Activated naive CD4-positive, alpha-beta T cell treated with anti-CD3 and anti-CD28 coated beads for 36 hours (primary cell): ENCODE measurements around the gene GTPBP4. TPM values are rescaled to one million over a fixed set of nuclear protein-coding genes. Genes with fewer than 3 reads are reported as not detected.
A peak's percentile ranks its signal among the peaks of the same experiment; 100 is the strongest.
"Not testable (repeated sequence)": the region's sequence is repeated elsewhere in the genome, so short reads cannot be mapped to it uniquely, and the experiment has no call there.

Experiments used
- CTCF ChIA-PET: fragments of 350-600 bp; sonication (Branson Sonifier 250); formaldehyde crosslinking; loops from one replicate; lab custom pipeline; 2021; ENCODE audit warnings: antibody characterized with exemption; lab: Charles Lee
- DNase-seq: peaks from one replicate; pipeline ENCODE4 v3.0.0-alpha.2; 2020
- H3K27ac Mint-ChIP-seq: one replicate; pipeline ENCODE4 v1.8.0; 2021; ENCODE audit warnings: mild to moderate bottlenecking, mixed read lengths
- H3K27me3 Mint-ChIP-seq: one replicate; pipeline ENCODE4 v1.8.0; 2021; ENCODE audit warnings: low read depth, mixed read lengths
- H3K36me3 Mint-ChIP-seq: one replicate; pipeline ENCODE4 v1.8.0; 2021; ENCODE audit warnings: low read depth, mixed read lengths
- H3K4me1 Mint-ChIP-seq: one replicate; pipeline ENCODE4 v1.8.0; 2021; ENCODE audit warnings: low read depth, mixed read lengths
- H3K4me3 Mint-ChIP-seq: one replicate; pipeline ENCODE4 v1.8.0; 2021; ENCODE audit warnings: mild to moderate bottlenecking, moderate library complexity, mixed read lengths
- H3K9me3 Mint-ChIP-seq: one replicate; pipeline ENCODE4 v1.8.0; 2021; ENCODE audit warnings: mixed read lengths
- intact Hi-C: fragments of 100-400 bp; cut with micrococcal nuclease; formaldehyde crosslinking; loops from one replicate; pipeline ENCODE4 v1.15.1; 2023
- total RNA-seq, 2 experiments: library from RNA; stranded (reverse); gene quantifications; one replicate each; pipeline ENCODE4 v1.2.3, GENCODE V29; 2021

GTPBP4 gene
- total RNA-seq, 2 experiments from 2014 or later, result 98.3 to 98.9 TPM

DNA sequence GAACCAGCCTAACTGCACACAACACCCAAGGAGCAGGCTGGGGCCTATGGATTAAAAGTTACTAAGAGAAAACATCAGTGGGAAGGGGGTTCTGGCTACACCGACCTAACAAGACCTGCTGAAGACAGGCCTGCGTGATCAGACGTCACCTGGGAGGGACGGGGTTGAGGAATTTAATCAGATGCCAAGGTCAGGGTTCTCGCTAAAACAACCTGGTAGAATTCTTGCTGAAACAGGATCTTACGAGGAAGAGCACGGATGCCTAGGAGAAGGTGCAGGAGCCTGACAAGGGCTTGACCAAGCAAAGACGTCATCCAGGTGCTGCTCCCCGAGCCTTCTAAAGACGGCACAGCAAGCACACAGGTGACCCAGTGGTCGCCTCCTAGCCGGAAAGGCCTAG lies 35.9 kb downstream of the GTPBP4 start:
- H3K27me3 Mint-ChIP-seq, result no peaks in the 10 kb centered on the region
- peaks cover 37% of the 10 kb centered on the region for H3K36me3 Mint-ChIP-seq
- no peak overlapping the region for H3K4me3 Mint-ChIP-seq
- no peaks in the 10 kb centered on the region for H3K4me1 Mint-ChIP-seq
- no peak overlapping the region for H3K27ac Mint-ChIP-seq
- no peak for DNase-seq
- intact Hi-C loops, result no loop called here
- CTCF ChIA-PET, result no interaction called here
- H3K9me3 Mint-ChIP-seq, result no peaks in the 10 kb centered on the region

GRCh38 chr10:1025683-1026082 lies 37.4 kb downstream of the GTPBP4 start, which contains the start of gene IDI2:
Gene IDI2 (minus strand): TSS chr10:1025859. CDS start chr10:1024723, 1,136 bp downstream.
- Mint-ChIP-seq H3K27me3 (no peaks in the 10 kb centered on the region), H3K36me3 (peaks cover 26% of the 10 kb centered on the region), H3K27ac (no peak within 1 kb of the TSS), H3K4me3 (no peak within 1 kb of the TSS), H3K9me3 (no peaks in the 10 kb centered on the region), H3K4me1 (no peaks in the 10 kb centered on the region)
- intact Hi-C loops, result no loop called here
- no peak for DNase-seq
- CTCF ChIA-PET, result no interaction called here

- no peaks in the 10 kb centered on the region for H3K9me3 Mint-ChIP-seq
- intact Hi-C loops, result no loop called here
- peaks cover 18% of the 10 kb centered on the region for H3K36me3 Mint-ChIP-seq
- no peaks in the 10 kb centered on the region for H3K27me3 Mint-ChIP-seq
- CTCF ChIA-PET, result no interaction called here
- H3K27ac Mint-ChIP-seq, result no peak overlapping the region
- H3K4me3 Mint-ChIP-seq, result no peak overlapping the region
- DNase-seq, result no peak
- H3K4me1 Mint-ChIP-seq, result no peaks in the 10 kb centered on the region
These were observed 38.3 kb downstream of the GTPBP4 start for GRCh38 chr10:1026578-1026977.

GRCh38 chr10:1029838-1030237 lies 41.6 kb downstream of the GTPBP4 start:
- H3K27me3 Mint-ChIP-seq, result no peaks in the 10 kb centered on the region
- DNase-seq, result no peak
- no peaks in the 10 kb centered on the region for H3K4me1 Mint-ChIP-seq
- intact Hi-C loops, result no loop called here
- no peak overlapping the region for H3K4me3 Mint-ChIP-seq
- no peak overlapping the region for H3K27ac Mint-ChIP-seq
- H3K36me3 Mint-ChIP-seq, result peaks cover 8% of the 10 kb centered on the region
- H3K9me3 Mint-ChIP-seq, result no peaks in the 10 kb centered on the region
- CTCF ChIA-PET, result no interaction called here

DNA sequence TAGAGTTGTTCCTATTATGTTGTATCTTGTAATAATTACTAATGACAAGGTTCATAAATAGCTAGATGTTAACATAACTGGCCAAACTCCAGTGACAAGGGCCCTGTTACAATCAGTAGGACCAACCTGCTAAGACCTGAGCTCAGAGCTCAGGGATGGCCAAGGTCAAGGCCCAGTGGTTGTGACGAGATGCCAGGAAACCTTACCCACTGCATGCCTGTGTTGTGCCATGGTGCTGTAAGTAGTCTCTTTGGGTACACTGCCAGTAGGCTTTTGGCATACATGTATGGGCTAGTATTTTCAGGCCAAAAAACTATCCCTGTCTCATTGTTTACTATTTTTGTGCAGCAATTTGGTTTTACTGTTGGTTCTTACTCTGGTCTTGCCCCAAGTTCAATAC lies 45.4 kb downstream of the GTPBP4 start:
- Mint-ChIP-seq H3K4me1 (peaks cover 13% of the 10 kb centered on the region), H3K27ac (no peak overlapping the region), H3K4me3 (no peak overlapping the region), H3K27me3 (no peaks in the 10 kb centered on the region), H3K36me3 (peaks cover 7% of the 10 kb centered on the region), H3K9me3 (no peaks in the 10 kb centered on the region)
- CTCF ChIA-PET, result no interaction called here
- intact Hi-C loops, result no loop called here
- no peak for DNase-seq

GRCh38 chr10:1034758-1035157 lies 46.5 kb downstream of the GTPBP4 start:
- H3K4me3 Mint-ChIP-seq, result no peak overlapping the region
- DNase-seq, result no peak
- intact Hi-C loops, result no loop called here
- H3K36me3 Mint-ChIP-seq, result peaks cover 7% of the 10 kb centered on the region
- no peaks in the 10 kb centered on the region for H3K9me3 Mint-ChIP-seq
- H3K4me1 Mint-ChIP-seq, result peaks cover 13% of the 10 kb centered on the region
- no peaks in the 10 kb centered on the region for H3K27me3 Mint-ChIP-seq
- CTCF ChIA-PET, result no interaction called here
- no peak overlapping the region for H3K27ac Mint-ChIP-seq

- H3K4me1 Mint-ChIP-seq, result peaks cover 15% of the 10 kb centered on the region
- H3K9me3 Mint-ChIP-seq, result no peaks in the 10 kb centered on the region
- no peak overlapping the region for H3K27ac Mint-ChIP-seq
- H3K36me3 Mint-ChIP-seq, result peaks cover 9% of the 10 kb centered on the region
- no peaks in the 10 kb centered on the region for H3K27me3 Mint-ChIP-seq
- intact Hi-C loops, result no loop called here
- CTCF ChIA-PET, result no interaction called here
- DNase-seq, result no peak
- no peak overlapping the region for H3K4me3 Mint-ChIP-seq
These were observed 47.0 kb downstream of the GTPBP4 start for GRCh38 chr10:1035201-1035600.

DNA sequence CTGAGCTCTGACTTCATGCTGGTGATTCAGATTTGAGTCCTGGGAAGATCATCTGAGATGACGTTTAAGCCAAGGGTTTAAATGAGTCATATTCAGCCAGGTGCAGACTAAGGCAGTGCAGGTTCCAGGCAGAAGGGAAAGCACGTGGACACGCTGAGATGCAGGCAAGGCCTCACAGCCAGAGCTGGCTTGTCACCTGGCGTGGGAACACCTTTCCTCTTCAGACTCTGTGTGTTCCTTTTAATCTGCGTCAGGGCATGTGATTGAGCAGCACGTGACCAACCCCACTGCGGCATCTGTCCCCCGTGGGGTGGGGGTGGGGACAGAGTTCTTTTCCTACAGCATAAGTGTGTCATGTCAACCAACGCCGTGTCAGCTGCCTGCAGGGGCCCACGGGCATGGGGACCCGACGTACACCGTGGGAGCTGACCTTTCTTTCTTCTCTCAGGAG lies 48.1 kb downstream of the GTPBP4 start:
- intact Hi-C loops, result no loop called here
- Mint-ChIP-seq H3K4me1 (peaks cover 15% of the 10 kb centered on the region), H3K9me3 (no peaks in the 10 kb centered on the region), H3K27ac (peak overlapping the region; percentile 61), H3K36me3 (peaks cover 16% of the 10 kb centered on the region), H3K27me3 (no peaks in the 10 kb centered on the region), H3K4me3 (no peak overlapping the region)
- CTCF ChIA-PET, result interaction anchor here (1.0 kb wide), 1 partner anchor 34 kb away, joined by 3 read pairs; no protein-coding TSS in a partner anchor
- peak; percentile 61 for DNase-seq

DNA sequence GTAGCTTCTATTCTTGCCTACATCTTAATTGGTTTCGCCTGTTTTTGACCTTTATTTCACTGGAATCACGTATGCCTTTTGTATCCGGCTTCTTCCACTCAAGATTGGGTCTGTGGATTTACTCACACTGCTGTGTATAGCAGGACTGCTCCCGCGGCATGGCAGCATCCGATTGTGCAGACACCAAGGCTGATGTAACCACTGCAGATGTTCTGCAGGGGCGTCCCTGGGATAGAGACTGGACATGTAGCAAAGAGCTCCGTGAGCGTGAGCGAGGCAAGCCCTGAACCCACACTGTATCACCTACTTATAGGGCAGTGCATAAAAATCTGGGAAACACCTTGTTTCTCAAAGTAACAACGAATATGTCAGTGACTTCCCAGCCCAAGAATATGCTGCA lies 48.9 kb downstream of the GTPBP4 start:
- CTCF ChIA-PET, result interaction anchor here (1.0 kb wide), 1 partner anchor 35 kb away, joined by 3 read pairs; no protein-coding TSS in a partner anchor
- H3K4me1 Mint-ChIP-seq, result peaks cover 15% of the 10 kb centered on the region
- H3K36me3 Mint-ChIP-seq, result peaks cover 17% of the 10 kb centered on the region
- intact Hi-C loops, result no loop called here
- H3K4me3 Mint-ChIP-seq, result no peak overlapping the region
- peak overlapping the region; percentile 34 for H3K27ac Mint-ChIP-seq
- H3K27me3 Mint-ChIP-seq, result no peaks in the 10 kb centered on the region
- H3K9me3 Mint-ChIP-seq, result no peaks in the 10 kb centered on the region
- no peak for DNase-seq

GRCh38 chr10:1038769-1039168 lies 50.5 kb downstream of the GTPBP4 start:
- intact Hi-C loops, H3K4me3 Mint-ChIP-seq, CTCF ChIA-PET, DNase-seq, H3K27ac Mint-ChIP-seq, H3K27me3 Mint-ChIP-seq, H3K9me3 Mint-ChIP-seq: not testable (repeated sequence)
- Mint-ChIP-seq H3K4me1 (peaks cover 24% of the 10 kb centered on the region), H3K36me3 (peaks cover 25% of the 10 kb centered on the region)

DNA sequence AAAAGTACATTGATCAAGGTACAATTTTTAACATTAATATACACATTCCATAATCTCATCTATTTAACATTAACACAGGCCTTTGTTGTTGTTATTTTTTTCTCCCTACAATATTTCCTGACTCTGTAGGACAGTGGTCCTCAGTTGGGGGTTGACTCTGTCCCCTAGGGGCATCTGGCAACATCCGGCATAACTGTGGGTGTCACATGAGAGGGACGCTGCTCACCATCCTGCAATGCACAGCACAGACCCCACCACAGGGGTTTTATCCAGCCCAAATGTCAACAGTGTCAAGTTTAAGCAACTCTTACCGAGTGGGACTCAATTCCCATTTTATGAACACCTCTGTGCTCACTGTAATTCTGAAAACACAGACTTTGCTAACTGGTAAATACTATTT lies 51.9 kb downstream of the GTPBP4 start:
- H3K4me3 Mint-ChIP-seq, result no peak overlapping the region
- DNase-seq, result no peak
- intact Hi-C loops, result no loop called here
- H3K27ac Mint-ChIP-seq, result no peak overlapping the region
- no peaks in the 10 kb centered on the region for H3K27me3 Mint-ChIP-seq
- no peaks in the 10 kb centered on the region for H3K9me3 Mint-ChIP-seq
- H3K36me3 Mint-ChIP-seq, result peaks cover 35% of the 10 kb centered on the region
- H3K4me1 Mint-ChIP-seq, result peaks cover 37% of the 10 kb centered on the region
- CTCF ChIA-PET, result no interaction called here

- Mint-ChIP-seq H3K4me3 (no peak overlapping the region), H3K9me3 (no peaks in the 10 kb centered on the region), H3K27me3 (no peaks in the 10 kb centered on the region), H3K4me1 (peaks cover 41% of the 10 kb centered on the region), H3K27ac (no peak overlapping the region), H3K36me3 (peaks cover 44% of the 10 kb centered on the region)
- no peak for DNase-seq
- intact Hi-C loops, result no loop called here
- CTCF ChIA-PET, result interaction anchor here (0.7 kb wide), 1 partner anchor 466 kb away, joined by 3 read pairs; no protein-coding TSS in a partner anchor
These were observed 53.3 kb downstream of the GTPBP4 start for GRCh38 chr10:1041514-1041913.

- Mint-ChIP-seq H3K4me1 (peaks cover 41% of the 10 kb centered on the region), H3K27ac (peak overlapping the region; percentile 87), H3K36me3 (peaks cover 48% of the 10 kb centered on the region), H3K27me3 (no peaks in the 10 kb centered on the region), H3K9me3 (no peaks in the 10 kb centered on the region), H3K4me3 (peak overlapping the region; percentile 70)
- intact Hi-C loops, result no loop called here
- CTCF ChIA-PET, result interaction anchor here (0.5 kb wide), 1 partner anchor 233 kb away, joined by 6 read pairs; no protein-coding TSS in a partner anchor
- DNase-seq, result peak; percentile 37
These were observed 55.3 kb downstream of the GTPBP4 start for GRCh38 chr10:1043532-1043995.
